GM18520 (cell line): ENCODE measurements around the gene CENPP.

ENCODE experiments used
- ATAC-seq: cut with Tn5 transposase; IDR thresholded peaks from one replicate; pipeline ENCODE4 v1.9.1; 2021; ENCODE audit not compliant: unreplicated experiment

The CENPP gene

GRCh38 chr9:92325269-92325990, at the start of gene CENPP, which contains the start of gene NOL8:
CENPP (plus strand) TSS chr9:92325953.
NOL8 (minus strand) TSS chr9:92325350; CDS start chr9:92324161, 1,189 bp downstream.
- ATAC-seq: peak; percentile 86

GRCh38 chr9:92276331-92277032, 49.3 kb upstream of the CENPP start:
- ATAC-seq: no peak

DNA sequence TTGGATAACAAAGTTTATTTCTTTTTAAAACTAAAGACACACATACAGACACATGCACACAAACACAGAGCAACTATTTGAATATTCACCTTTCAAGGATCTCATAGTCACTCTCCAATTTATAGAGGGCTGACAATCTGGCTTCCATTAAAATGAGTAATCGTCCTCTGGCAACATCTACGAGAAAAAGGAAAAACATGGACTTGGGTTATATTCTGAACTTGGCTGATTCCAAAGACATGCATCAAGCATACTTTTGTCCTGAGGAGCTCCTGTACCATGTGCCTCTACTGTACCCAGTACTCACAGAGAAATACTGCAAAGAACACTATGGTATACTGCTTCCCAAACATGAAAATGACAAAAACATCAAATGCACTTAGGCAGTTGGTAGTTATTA, 47.6 kb upstream of the CENPP start:
- ATAC-seq: no peak

- no peak for ATAC-seq
These were observed 46.5 kb upstream of the CENPP start for GRCh38 chr9:92279302-92279701.

DNA sequence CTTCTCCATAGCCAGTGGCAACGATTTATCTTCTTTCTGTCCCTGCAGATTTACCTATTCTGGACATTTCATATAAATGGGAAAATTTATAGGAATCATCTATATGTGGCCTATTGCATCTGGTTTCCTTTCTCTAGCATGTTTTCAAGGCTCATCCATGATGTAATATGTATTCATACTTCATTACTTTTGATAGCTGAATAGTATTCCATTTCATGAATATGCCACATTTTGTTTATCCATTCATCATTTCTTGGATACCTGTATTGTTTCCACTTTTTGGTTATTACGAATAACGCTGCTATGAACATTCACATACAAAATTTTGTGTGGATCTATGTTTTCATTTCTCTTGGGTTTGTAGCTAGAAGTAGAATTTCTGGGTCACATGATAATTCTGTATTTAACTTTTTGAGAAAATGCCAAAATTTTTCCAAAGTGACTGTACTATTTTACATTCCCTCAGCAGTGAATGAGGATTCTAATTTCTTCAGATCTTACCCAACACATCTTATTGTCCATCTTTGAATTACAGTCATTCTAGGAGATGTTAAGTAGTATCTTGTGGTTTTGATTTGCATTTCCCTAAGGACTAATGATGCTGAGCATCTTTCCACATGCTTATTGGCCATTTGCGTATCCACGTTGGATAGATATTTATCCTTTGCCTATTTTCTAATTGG, 35.9 kb upstream of the CENPP start:
- no peak for ATAC-seq

GRCh38 chr9:92290785-92291429, 34.8 kb upstream of the CENPP start:
- no peak for ATAC-seq

DNA sequence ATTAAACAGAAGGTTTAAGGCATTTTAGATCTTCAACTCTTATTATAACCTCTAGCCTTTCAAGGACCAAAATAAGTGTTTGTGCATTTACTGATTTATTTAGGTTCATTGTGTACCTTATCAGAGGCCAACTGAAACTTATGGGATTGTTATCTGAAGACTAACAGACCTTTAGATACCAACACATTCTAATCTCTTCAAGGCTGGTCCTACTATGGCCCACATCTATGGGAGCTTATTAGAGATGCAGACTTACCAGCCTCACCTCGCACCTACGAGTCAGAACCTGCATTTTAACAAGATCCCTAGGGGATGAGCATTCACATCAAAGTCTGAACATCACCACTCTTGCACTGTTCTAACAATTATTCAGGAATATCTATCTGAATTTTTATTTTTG, 34.2 kb upstream of the CENPP start:
- ATAC-seq: no peak

DNA sequence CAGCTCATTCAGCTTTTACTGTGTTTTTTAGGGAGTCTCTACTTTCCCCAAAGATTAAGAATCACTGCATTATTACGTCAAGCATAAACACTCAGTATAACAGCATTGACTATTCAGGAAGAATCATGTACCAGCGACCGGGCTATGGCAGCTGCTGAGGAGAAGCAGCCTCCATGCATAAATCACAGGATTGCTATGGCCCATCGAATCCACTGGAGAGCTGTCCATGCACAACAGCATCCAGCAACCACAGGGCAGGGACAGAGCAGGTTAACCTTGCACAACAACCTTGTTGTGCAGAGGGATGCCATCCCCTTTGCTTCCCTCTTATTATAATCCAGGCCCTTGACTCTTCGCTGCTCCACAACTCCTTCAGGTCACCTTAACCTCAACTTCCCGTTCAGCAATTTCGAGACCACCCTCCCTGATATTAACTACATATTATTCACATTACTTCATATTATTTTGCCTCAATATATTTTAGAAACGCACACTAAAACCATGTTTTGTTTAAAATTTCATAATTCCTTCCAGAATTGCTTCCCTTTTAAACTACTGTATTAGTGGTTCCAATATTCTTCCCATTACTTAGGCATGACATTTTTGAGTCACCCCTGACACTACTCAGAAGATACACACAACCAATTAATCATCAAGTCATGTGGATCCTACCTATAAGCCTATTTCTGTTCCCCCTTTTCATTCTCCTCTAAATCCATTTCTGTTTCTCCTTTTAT, 33.2 kb upstream of the CENPP start:
- ATAC-seq: no peak

DNA sequence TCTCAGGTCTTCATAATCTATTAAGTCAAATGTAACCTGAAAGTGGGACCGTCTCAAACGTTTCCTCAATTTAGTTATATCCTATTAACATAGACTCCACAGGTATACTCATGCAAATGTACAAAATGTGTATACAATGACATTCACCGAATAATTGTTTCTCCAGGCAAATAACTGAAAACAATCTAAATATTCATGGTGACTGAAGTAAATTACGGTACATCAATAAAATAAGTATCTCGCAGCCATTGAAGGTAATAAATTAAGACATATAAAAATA, 32.7 kb upstream of the CENPP start:
- ATAC-seq: no peak

GRCh38 chr9:92293452-92294296, 32.1 kb upstream of the CENPP start, which contains the start of gene IARS1:
IARS1 (minus strand) TSS chr9:92293697; CDS start chr9:92289419, 4,278 bp downstream.
- peak; percentile 91 for ATAC-seq

GRCh38 chr9:92294297-92294676, 31.5 kb upstream of the CENPP start:
- ATAC-seq: no peak

- ATAC-seq: no peak
These were observed 30.4 kb upstream of the CENPP start for GRCh38 chr9:92295240-92295790.

- no peak for ATAC-seq
These were observed 29.9 kb upstream of the CENPP start for GRCh38 chr9:92295827-92296258.

- ATAC-seq: no peak
These were observed 28.1 kb upstream of the CENPP start for GRCh38 chr9:92297611-92298010.

DNA sequence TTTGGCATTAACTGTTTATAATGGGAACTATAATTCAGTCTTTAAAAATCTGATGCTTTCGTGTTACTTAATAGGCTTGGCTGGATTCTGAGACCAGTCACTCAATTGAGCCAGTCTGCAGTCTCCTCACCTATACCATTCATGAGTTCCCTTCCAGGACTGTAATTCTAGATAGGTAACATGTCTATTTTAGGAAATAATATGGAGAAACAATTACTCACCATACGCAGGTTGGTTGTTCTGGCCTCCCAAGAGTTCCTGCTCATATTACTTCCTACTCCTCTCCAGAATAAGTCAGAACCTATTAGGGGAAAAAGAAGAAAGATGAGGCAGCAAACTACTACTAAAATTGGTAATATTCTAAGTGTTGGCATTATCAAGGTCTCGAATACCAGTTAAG, 27.7 kb upstream of the CENPP start:
- no peak for ATAC-seq

- ATAC-seq: no peak
These were observed 26.6 kb upstream of the CENPP start for GRCh38 chr9:92299116-92299515.

DNA sequence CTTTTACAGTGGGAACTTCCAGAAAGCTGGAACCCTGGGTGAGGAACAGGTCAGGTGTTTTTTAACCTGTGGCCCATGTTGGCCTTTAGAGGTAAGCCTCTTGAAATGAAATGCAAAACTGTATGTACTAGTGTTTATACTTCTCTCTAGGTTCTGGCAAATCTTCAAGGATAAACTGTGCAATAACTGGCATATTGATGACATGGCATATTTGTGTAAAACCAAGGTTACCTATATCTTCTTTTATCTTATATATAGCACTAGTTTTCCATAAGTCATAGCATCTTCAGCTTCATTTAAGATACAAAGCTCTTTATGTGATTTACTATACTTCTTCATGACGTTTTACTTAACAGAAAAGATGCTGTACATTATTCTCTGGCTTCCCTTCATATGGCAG, 24.8 kb upstream of the CENPP start:
- ATAC-seq: no peak

DNA sequence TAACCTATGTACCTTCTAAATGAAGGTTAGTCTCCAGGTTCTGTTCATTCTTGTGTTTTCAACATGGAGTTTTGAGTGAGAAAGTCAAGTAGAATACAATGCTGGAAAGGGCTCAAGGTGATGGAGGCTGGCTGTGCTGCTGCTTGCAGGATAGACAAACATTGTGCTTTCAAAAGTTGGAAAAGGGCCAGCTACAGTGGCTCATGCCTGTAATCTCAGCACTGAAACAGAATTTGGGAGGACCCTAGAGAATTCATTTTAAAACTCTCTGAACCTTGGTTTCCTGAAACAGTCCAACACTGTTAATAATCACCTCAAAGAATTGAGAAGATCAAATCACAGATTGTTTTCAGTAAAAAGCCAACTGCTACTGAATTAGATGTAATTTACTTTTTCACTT, 16.9 kb upstream of the CENPP start:
- ATAC-seq: no peak

DNA sequence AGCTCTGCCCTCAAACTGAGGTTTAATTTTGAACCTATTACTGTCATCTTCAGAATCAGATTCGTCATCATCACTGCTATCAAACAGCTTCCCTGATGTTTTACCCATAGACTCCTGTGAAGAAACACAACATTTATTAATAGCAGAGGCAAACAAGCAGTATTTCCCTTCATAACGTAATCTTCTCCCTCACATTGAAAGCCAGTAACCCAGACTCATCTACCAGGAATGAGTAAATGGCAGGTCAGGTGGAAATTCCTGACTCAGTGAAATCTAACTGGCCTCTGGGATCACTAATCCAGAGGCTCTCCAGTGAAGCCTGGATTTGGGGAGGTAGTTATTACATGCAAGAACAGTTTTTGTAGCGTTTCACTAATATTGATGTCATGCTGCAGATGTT, 15.2 kb upstream of the CENPP start:
- no peak for ATAC-seq
